A549 (cell line): ENCODE results near the gene HSPA1A.

Experiments used
- CEBPB ChIP-seq, 2 experiments: fragments of >200 bp in 1 of 2; sonication (Bioruptor Twin) in 1 of 2; formaldehyde crosslinking in 1 of 2; IDR thresholded peaks; 2 replicates each; pipeline ENCODE4 v1.6.1; 2012 to 2016
- CHD2 ChIP-seq: fragments of 150-350 bp; IDR thresholded peaks from 2 replicates; pipeline ENCODE4 v1.6.1; 2014; ENCODE audit warnings: low read length; ENCODE audit not compliant: partially characterized antibody
- HDAC2 ChIP-seq: fragments of 200-600 bp; sonication (generic); IDR thresholded peaks from 2 replicates; pipeline ENCODE4 v1.6.1; 2016
- JUN ChIP-seq, 2 experiments: fragments of >200 bp; sonication (Bioruptor Twin); formaldehyde crosslinking; IDR thresholded peaks; 2 replicates in 1 of 2; 3 replicates in 1 of 2; pipeline ENCODE4 v1.6.1; 2016 to 2017
- JUNB ChIP-seq: fragments of >200 bp; sonication (Bioruptor Twin); formaldehyde crosslinking; IDR thresholded peaks from 2 replicates; pipeline ENCODE4 v1.6.1; 2016
- MAX ChIP-seq: IDR thresholded peaks from 2 replicates; pipeline ENCODE4 v1.6.1; 2012
- MAZ ChIP-seq: fragments of 150-350 bp; IDR thresholded peaks from 2 replicates; pipeline ENCODE4 v1.6.1; 2014; ENCODE audit warnings: antibody characterized with exemption, low read depth, low read length, borderline replicate concordance
- NPAS2 ChIP-seq: fragments of 250-450 bp; sonication (Bioruptor Pico); IDR thresholded peaks from 2 replicates; pipeline ENCODE4 v1.8.0; 2022; ENCODE audit warnings: mild to moderate bottlenecking, moderate library complexity, borderline replicate concordance
- NR3C1 ChIP-seq: fragments of >200 bp; sonication (Bioruptor Twin); formaldehyde crosslinking; IDR thresholded peaks from 3 replicates; pipeline ENCODE4 v1.6.1; 2017
- POLR2A ChIP-seq: IDR thresholded peaks from 2 replicates; pipeline ENCODE4 v1.6.1; 2012; ENCODE audit warnings: mild to moderate bottlenecking, low read length
- RAD21 ChIP-seq, 2 experiments: fragments of >200 bp in 1 of 2; sonication (Bioruptor Twin) in 1 of 2; formaldehyde crosslinking in 1 of 2; IDR thresholded peaks in 1 of 2; conservative IDR thresholded peaks in 1 of 2; 2 replicates in 1 of 2; 3 replicates in 1 of 2; pipeline ENCODE4 v1.6.1; 2012 to 2018; ENCODE audit warnings: inconsistent platforms in 1 of 2
- REST ChIP-seq: fragments of 200-600 bp; sonication (generic); IDR thresholded peaks from 2 replicates; pipeline ENCODE4 v1.6.1; 2016; ENCODE audit warnings: antibody characterized with exemption, mild to moderate bottlenecking, moderate library complexity
- ZSCAN20 ChIP-seq: fragments of 250-450 bp; sonication (Bioruptor Pico); IDR thresholded peaks from 2 replicates; pipeline ENCODE4 v1.8.0; 2022; ENCODE audit warnings: mild to moderate bottlenecking, moderate library complexity
- TF ChIP-seq, protein P1 (sequence below): fragments of >200 bp; sonication (Bioruptor Twin); formaldehyde crosslinking; IDR thresholded peaks from 3 replicates; pipeline ENCODE4 v1.5.1; 2016

- no peak for TF ChIP-seq REST
- TF ChIP-seq, protein P1, sequence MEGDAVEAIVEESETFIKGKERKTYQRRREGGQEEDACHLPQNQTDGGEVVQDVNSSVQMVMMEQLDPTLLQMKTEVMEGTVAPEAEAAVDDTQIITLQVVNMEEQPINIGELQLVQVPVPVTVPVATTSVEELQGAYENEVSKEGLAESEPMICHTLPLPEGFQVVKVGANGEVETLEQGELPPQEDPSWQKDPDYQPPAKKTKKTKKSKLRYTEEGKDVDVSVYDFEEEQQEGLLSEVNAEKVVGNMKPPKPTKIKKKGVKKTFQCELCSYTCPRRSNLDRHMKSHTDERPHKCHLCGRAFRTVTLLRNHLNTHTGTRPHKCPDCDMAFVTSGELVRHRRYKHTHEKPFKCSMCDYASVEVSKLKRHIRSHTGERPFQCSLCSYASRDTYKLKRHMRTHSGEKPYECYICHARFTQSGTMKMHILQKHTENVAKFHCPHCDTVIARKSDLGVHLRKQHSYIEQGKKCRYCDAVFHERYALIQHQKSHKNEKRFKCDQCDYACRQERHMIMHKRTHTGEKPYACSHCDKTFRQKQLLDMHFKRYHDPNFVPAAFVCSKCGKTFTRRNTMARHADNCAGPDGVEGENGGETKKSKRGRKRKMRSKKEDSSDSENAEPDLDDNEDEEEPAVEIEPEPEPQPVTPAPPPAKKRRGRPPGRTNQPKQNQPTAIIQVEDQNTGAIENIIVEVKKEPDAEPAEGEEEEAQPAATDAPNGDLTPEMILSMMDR: no peak
- TF ChIP-seq RAD21 (conservative IDR thresholded peaks at IDR 0.05 in 1 of 2, IDR thresholded peaks at IDR 0.05 in 1 of 2): no peak
- no peak for TF ChIP-seq POLR2A
- TF ChIP-seq CHD2: no peak
- TF ChIP-seq MAX: no peak
- no peak for TF ChIP-seq MAZ
- no peak for TF ChIP-seq NPAS2
- no peak for TF ChIP-seq NR3C1
- no peak for TF ChIP-seq HDAC2
- no peak for TF ChIP-seq JUN (IDR thresholded peaks at IDR 0.05)
- no peak for TF ChIP-seq JUNB
- TF ChIP-seq CEBPB (IDR thresholded peaks at IDR 0.05): no peak
- no peak for TF ChIP-seq ZSCAN20 (CRISPR knock-in tag)
These were observed 48.2 kb upstream of the HSPA1A start for GRCh38 chr6:31767096-31767645.
